Body of pancreas (tissue), 4 donors: Measurements from ENCODE around the gene DENND4A. TPM values are rescaled to one million over a fixed set of nuclear protein-coding genes. Genes with fewer than 3 reads are reported as not detected.
"Not testable (repeated sequence)": the region's sequence is repeated elsewhere in the genome, so short reads cannot be mapped to it uniquely, and the experiment has no call there.

Experiments used
- ATAC-seq: fragments of 150-250 bp; one replicate; pipeline ENCODE4 v1.9.1; 2016
- DNase-seq, 4 donors: peaks; one replicate each; pipeline ENCODE4 v3.0.0-alpha.2; 2019
- H3K27ac ChIP-seq, 4 donors: fragments of 200-600 bp; sonication (generic); 1 replicate in 3 of 4; 2 replicates in 1 of 4; pipeline versions ENCODE4 v1.5.1 to v1.6.1; 2016 to 2019; ENCODE audit warnings: mild to moderate bottlenecking in 1 of 4, mixed read lengths in 1 of 4, moderate library complexity in 1 of 4
- H3K27me3 ChIP-seq, 2 donors: fragments of 200-600 bp; sonication (generic); one replicate each; pipeline ENCODE4 v1.6.0; 2016; ENCODE audit warnings: mild to moderate bottlenecking in 1 of 2
- H3K36me3 ChIP-seq, 2 donors: fragments of 200-600 bp; sonication (generic); replicated peaks in 1 of 2; 2 replicates each; pipeline ENCODE4 v1.5.1; 2016; ENCODE audit warnings: low read depth in 2 of 2; ENCODE audit not compliant: insufficient read depth in 1 of 2
- H3K4me1 ChIP-seq: fragments of 200-600 bp; sonication (generic); one replicate; pipeline ENCODE4 v1.6.0; 2016
- H3K4me3 ChIP-seq, 2 donors: fragments of 200-600 bp; sonication (generic); 1 replicate in 1 of 2; 2 replicates in 1 of 2; pipeline ENCODE4 v1.5.1; 2016 to 2019
- H3K9me3 ChIP-seq, 3 donors: fragments of 200-600 bp; sonication (generic); 1 replicate in 2 of 3; 2 replicates in 1 of 3; pipeline ENCODE4 v1.5.1; 2016
- CTCF ChIP-seq, 7 experiments: fragments of 450-650 bp in 4 of 7; fragments of 200-600 bp in 3 of 7; sonication (generic) in 3 of 7; IDR thresholded peaks; one replicate each; pipeline ENCODE4 v1.5.1; 2016 to 2019; ENCODE audit warnings: antibody characterized with exemption in 7 of 7
- POLR2A ChIP-seq, 3 donors: fragments of 450-650 bp; IDR thresholded peaks; one replicate each; pipeline ENCODE4 v1.6.1; 2016; ENCODE audit warnings: antibody characterized with exemption in 3 of 3, mild to moderate bottlenecking in 2 of 3
- WGBS, 2 donors: methylation state at CpG; one replicate each; pipeline ENCODE4 v1.1.5; 2017; 5-methylcytosine and 5-hydroxymethylcytosine counted together
- intact Hi-C: fragments of 100-400 bp; cut with DNase I; formaldehyde crosslinking; loops from one replicate; pipeline ENCODE4 v1.15.1; 2023
- total RNA-seq, 2 donors: library from RNA; depleted of rRNA; stranded (reverse); fragments of >200 nt; gene quantifications; one replicate each; pipeline ENCODE4 v1.1.0, GENCODE V29; 2016

Gene DENND4A
- total RNA-seq, 2 donors from 2014 or later: 45.7 to 59.3 TPM

DNA sequence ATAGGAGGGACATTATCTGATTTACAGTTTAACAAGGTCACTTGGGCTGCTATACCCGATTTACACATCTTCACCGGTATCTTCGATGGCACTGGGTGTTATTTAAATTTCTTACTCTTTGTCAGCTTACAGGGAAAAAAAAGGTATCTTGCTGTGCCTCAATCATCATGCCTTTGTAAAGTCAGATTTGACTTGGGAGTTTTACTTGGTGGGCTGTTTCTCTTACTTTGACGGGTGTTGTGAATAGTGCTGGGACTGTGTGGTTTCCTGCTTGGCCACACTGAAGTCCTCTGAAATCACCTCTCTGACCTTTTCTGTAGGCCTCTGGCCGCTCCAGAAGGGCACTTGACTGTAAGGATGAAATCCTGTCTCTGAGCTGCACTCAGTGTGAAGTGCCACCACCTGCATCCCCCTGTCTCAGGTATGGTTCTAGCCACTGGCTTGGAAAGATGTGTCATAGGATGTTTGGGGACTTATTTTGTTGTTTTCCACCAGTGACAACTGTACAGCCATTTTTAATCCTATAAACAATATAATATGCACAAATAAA, 173.5 kb downstream of the DENND4A start:
- intact Hi-C loops: no loop called here

GRCh38 chr15:65615887-65616286, 176.2 kb downstream of the DENND4A start:
- H3K4me3 ChIP-seq, ATAC-seq, H3K27ac ChIP-seq, H3K27me3 ChIP-seq, H3K4me1 ChIP-seq, H3K36me3 ChIP-seq, H3K9me3 ChIP-seq, DNase-seq, intact Hi-C loops: not testable (repeated sequence)
- WGBS, 2 donors: 75 to 94% methylated on average over 1 of the region's 1 CpG

More for the DNA sequence above, 173.5 kb downstream of the DENND4A start:
- 62 to 65% methylated on average over 5 of the region's 5 CpGs for WGBS, 2 donors
- ATAC-seq (no peak), DNase-seq (no peak)
- H3K36me3 ChIP-seq: no peaks in the 10 kb centered on the region
- no peaks in the 10 kb centered on the region for H3K4me1 ChIP-seq
- no peaks in the 10 kb centered on the region for H3K9me3 ChIP-seq
- no peak overlapping the region for H3K4me3 ChIP-seq
- no peaks in the 10 kb centered on the region for H3K27me3 ChIP-seq
- H3K27ac ChIP-seq: no peak overlapping the region
- TF ChIP-seq CTCF (IDR thresholded peaks at IDR 0.05) (no peak), POLR2A (IDR thresholded peaks at IDR 0.05) (no peak)

DNA sequence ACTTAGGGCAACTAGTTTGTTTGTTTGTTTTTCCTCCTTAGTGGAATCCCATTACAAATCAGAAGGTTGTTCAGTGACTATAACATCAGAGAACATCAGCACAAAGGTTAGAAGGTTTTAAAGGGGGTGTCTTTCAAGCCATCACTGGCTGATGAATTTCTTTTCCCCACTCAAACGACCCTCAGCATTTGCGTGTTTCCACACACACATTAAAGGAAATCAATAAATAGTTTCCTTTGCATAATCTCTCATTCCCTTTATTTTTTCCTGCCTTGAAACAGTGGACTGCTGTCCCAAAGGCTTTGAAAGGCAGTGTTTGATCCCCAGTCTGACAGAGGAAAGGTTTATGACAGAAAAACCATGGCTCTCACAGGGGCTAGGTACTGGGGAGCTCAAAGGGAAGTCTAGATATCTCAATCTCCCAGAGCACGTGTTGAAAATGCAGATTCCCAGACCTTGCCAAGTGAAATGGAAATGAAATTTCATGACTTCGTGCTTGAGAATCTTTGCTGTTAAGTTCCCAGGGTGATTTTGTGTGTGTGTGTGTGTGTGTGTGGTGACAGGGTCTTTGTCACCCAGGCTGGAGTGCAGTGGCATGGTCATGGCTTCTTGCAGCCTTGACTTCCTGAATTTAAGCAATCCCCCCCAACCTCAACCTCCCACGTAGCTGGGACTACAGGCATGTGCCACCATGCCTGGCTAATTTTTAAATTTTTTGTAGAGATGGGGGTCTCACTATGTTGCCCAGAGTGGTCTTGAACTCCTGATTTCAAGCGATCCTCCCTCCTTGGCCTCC, 178.9 kb downstream of the DENND4A start:
- 46 to 49% methylated on average over 6 of the region's 6 CpGs for WGBS, 2 donors
- no peak overlapping the region for H3K4me3 ChIP-seq
- H3K36me3 ChIP-seq: no peaks in the 10 kb centered on the region
- H3K27ac ChIP-seq: no peak overlapping the region
- H3K27me3 ChIP-seq: no peaks in the 10 kb centered on the region
- peaks cover 25% of the 10 kb centered on the region for H3K4me1 ChIP-seq
- TF ChIP-seq POLR2A (IDR thresholded peaks at IDR 0.05) (no peak), CTCF (IDR thresholded peaks at IDR 0.05) (no peak)
- no peak for DNase-seq
- intact Hi-C loops: no loop called here
- no peaks in the 10 kb centered on the region for H3K9me3 ChIP-seq
- ATAC-seq: no peak

GRCh38 chr15:65612616-65612946, 179.5 kb downstream of the DENND4A start:
- no peak overlapping the region for H3K4me3 ChIP-seq
- no peaks in the 10 kb centered on the region for H3K9me3 ChIP-seq
- no peaks in the 10 kb centered on the region for H3K27me3 ChIP-seq
- no peak for TF ChIP-seq POLR2A (IDR thresholded peaks at IDR 0.05)
- TF ChIP-seq CTCF (IDR thresholded peaks at IDR 0.05): no peak
- intact Hi-C loops: no loop called here
- no peaks in the 10 kb centered on the region for H3K36me3 ChIP-seq
- H3K27ac ChIP-seq: peak overlapping the region in 2 of 4 donors; percentile 90
- DNase-seq: no peak
- no peak for ATAC-seq
- H3K4me1 ChIP-seq: peaks cover 25% of the 10 kb centered on the region
- WGBS, 2 donors: 16 to 41% methylated on average over 2 of the region's 2 CpGs

- Histone ChIP-seq H3K27ac (peak overlapping the region; percentile 74 to 93 (median 90)), H3K4me1 (peaks cover 25% of the 10 kb centered on the region), H3K27me3 (no peaks in the 10 kb centered on the region), H3K4me3 (no peak overlapping the region), H3K9me3 (no peaks in the 10 kb centered on the region), H3K36me3 (no peaks in the 10 kb centered on the region)
- DNase-seq: no peak
- intact Hi-C loops: no loop called here
- TF ChIP-seq POLR2A (IDR thresholded peaks at IDR 0.05) (no peak), CTCF (IDR thresholded peaks at IDR 0.05) (no peak)
- WGBS, 2 donors: 74 to 88% methylated on average over 4 to 5 of the region's 5 CpGs
- no peak for ATAC-seq
These were observed 180.0 kb downstream of the DENND4A start for GRCh38 chr15:65611888-65612615.
